GM13977 (cell line): ENCODE data around the gene ATRNL1.

Source experiments
- DNase-seq: peaks from one replicate; pipeline ENCODE4 v3.0.0; 2012; ENCODE audit warnings: low spot score
- in situ Hi-C: fragments of 300-500 bp; cut with MboI; formaldehyde crosslinking; loops from one replicate; pipeline ENCODE4 v1.12.0; 2022; ENCODE audit warnings: low sequenced_read_pairs, low pct_unique_long_range_greater_than_20kb, mixed read lengths, inconsistent platforms; ENCODE audit not compliant: unreplicated experiment
- TF ChIP-seq, protein P1 (sequence below): IDR thresholded peaks from 2 replicates; pipeline ENCODE4 v1.5.1; 2012; ENCODE audit warnings: mild to moderate bottlenecking, control low read depth; ENCODE audit not compliant: insufficient read depth; ENCODE audit errors: extremely low read depth, missing control alignments

ATRNL1 gene

GRCh38 chr10:115539142-115539762 lies 446.1 kb downstream of the ATRNL1 start:
- in situ Hi-C loops: no loop called here
- TF ChIP-seq, protein P1, sequence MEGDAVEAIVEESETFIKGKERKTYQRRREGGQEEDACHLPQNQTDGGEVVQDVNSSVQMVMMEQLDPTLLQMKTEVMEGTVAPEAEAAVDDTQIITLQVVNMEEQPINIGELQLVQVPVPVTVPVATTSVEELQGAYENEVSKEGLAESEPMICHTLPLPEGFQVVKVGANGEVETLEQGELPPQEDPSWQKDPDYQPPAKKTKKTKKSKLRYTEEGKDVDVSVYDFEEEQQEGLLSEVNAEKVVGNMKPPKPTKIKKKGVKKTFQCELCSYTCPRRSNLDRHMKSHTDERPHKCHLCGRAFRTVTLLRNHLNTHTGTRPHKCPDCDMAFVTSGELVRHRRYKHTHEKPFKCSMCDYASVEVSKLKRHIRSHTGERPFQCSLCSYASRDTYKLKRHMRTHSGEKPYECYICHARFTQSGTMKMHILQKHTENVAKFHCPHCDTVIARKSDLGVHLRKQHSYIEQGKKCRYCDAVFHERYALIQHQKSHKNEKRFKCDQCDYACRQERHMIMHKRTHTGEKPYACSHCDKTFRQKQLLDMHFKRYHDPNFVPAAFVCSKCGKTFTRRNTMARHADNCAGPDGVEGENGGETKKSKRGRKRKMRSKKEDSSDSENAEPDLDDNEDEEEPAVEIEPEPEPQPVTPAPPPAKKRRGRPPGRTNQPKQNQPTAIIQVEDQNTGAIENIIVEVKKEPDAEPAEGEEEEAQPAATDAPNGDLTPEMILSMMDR: no peak
- no peak for DNase-seq

DNA sequence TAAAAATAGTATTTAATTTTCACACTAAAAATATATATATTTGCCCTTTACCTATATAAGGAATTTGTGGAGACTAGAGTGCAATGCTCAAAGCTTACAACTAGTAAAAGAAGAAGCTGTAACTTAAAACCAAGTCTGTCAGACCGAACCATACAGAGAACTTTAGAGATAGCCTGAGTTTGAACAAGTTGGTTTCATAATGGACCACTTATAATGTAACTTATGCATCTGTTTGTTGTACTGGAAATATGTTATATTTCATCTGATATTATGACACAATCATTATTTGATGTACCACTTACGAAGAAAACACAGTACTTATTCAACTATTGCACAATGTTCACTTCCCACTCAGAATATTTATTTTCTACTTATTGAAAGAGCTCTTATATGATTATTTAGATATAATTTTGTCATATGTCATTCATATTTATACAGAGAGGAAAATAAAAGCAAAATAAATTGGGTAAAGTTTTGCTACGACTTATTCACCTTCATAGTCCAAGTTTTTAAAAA lies 462.8 kb downstream of the ATRNL1 start:
- TF ChIP-seq, protein P1: no peak
- in situ Hi-C loops: no loop called here

DNA sequence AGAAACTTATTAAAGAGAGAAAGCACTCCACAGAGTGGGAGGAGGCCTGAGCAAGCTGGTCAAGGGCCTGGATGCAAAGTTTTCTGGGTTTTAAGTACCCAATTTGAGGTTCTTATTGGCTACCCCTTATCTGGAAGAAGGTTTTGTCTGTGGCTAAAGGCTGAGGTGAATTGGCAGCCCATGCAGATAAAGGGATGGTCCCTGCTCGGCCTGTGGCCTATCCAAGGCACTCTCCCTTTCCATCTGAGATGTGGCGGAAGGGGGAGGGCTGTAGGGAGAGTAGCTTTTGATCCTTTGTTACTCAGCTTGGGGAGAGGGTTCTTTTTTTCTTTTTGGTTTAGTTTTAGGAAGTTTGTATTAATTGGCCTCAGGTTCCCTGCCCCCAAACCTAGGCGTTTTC lies 465.1 kb downstream of the ATRNL1 start:
- in situ Hi-C loops: no loop called here
- TF ChIP-seq, protein P1: no peak

More for the DNA sequence above, 462.8 kb downstream of the ATRNL1 start:
- DNase-seq: no peak

DNA sequence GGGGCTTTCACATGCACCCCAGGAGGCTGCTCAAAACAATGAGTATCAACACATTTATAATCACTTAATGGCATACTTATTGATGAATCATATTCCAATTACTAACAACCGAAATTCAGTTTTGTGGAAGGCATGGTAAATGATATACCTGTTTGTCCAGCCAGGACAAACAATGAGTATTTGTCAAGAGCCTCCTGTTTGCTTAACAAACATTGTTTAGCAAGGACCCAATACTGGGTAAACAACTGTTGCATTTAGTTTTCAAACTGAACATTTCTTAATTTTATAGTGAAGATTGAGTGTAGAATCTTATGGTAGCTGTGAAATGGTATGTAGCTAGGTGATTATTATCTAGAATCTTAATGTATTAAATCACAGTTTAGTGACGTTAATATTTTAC lies 473.7 kb downstream of the ATRNL1 start:
- no peak for DNase-seq
- in situ Hi-C loops: no loop called here
- TF ChIP-seq, protein P1: no peak

More for the DNA sequence above, 465.1 kb downstream of the ATRNL1 start:
- no peak for DNase-seq

GRCh38 chr10:115572740-115573455 lies 479.7 kb downstream of the ATRNL1 start:
- DNase-seq: no peak
- in situ Hi-C loops: no loop called here
- TF ChIP-seq, protein P1: peak; percentile 41

DNA sequence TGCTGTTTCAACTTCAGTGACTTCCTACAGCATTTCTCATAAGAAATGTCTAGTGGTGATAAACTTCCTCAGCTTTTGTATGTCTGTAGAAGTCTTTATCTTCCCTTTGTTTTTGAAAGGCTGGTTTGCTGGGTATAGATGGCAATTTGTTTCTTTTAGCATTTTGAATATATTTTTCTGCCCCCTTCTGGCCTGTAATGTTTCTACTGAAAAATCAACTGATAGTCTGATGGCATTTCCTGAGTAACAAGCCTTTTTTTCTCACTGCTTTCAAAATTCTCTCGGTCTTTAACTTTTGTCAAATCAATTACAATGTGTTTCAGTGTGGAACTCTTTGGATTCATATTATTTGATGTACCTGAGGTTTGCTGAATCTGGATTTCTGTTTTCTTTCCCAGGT lies 487.1 kb downstream of the ATRNL1 start:
- no peak for DNase-seq
- in situ Hi-C loops: no loop called here
- TF ChIP-seq, protein P1: no peak
